Natural killer cell (primary cell): ENCODE measurements around the gene MOSPD3. TPM values are rescaled to one million over a fixed set of nuclear protein-coding genes. Genes with fewer than 3 reads are reported as not detected.

Experiments
- ATAC-seq, 3 donors: fragments of 150-1000 bp in 2 of 3; fragments of 200-7000 bp in 1 of 3; cut with Tn5 transposase; 1 replicate in 1 of 3; 2 replicates in 2 of 3; pipeline ENCODE4 v1.10.0; 2021; ENCODE audit warnings: mild to moderate bottlenecking in 2 of 3, moderate library complexity in 2 of 3
- DNase-seq, 2 donors: peaks; one replicate each; pipeline versions ENCODE4 v3.0.0 to v3.0.0-alpha.2; 2013 to 2021; ENCODE audit warnings: mixed read lengths in 1 of 2
- H3K27ac ChIP-seq: one replicate; pipeline ENCODE4 v1.5.1; 2013; ENCODE audit warnings: mild to moderate bottlenecking, low read length
- H3K27me3 ChIP-seq: one replicate; pipeline ENCODE4 v1.6.1; 2013; ENCODE audit warnings: low read length; ENCODE audit not compliant: control insufficient read depth, insufficient read depth
- H3K36me3 ChIP-seq: one replicate; pipeline ENCODE4 v1.6.1; 2013; ENCODE audit warnings: low read length; ENCODE audit not compliant: control insufficient read depth, insufficient read depth
- H3K4me1 ChIP-seq: one replicate; pipeline ENCODE4 v1.6.1; 2013; ENCODE audit warnings: low read length; ENCODE audit not compliant: control insufficient read depth, insufficient read depth
- H3K4me3 ChIP-seq: one replicate; pipeline ENCODE4 v1.5.1; 2013; ENCODE audit warnings: low read length
- H3K9me3 ChIP-seq: one replicate; pipeline ENCODE4 v1.6.1; 2013; ENCODE audit warnings: low read length; ENCODE audit not compliant: control insufficient read depth, insufficient read depth
- H3K27ac Mint-ChIP-seq, 2 donors: one replicate each; pipeline ENCODE4 v1.8.0; 2022; ENCODE audit warnings: mild to moderate bottlenecking in 2 of 2, mixed read lengths in 2 of 2, moderate library complexity in 1 of 2
- H3K27me3 Mint-ChIP-seq, 2 donors: one replicate each; pipeline ENCODE4 v1.8.0; 2022; ENCODE audit warnings: low read depth in 2 of 2, mixed read lengths in 2 of 2
- H3K36me3 Mint-ChIP-seq: one replicate; pipeline ENCODE4 v1.8.0; 2022; ENCODE audit warnings: mixed read lengths
- H3K4me1 Mint-ChIP-seq, 2 donors: one replicate each; pipeline ENCODE4 v1.8.0; 2022; ENCODE audit warnings: mixed read lengths in 2 of 2
- H3K4me3 Mint-ChIP-seq: one replicate; pipeline ENCODE4 v1.8.0; 2022; ENCODE audit warnings: mild to moderate bottlenecking, moderate library complexity, mixed read lengths
- H3K9me3 Mint-ChIP-seq, 2 donors: one replicate each; pipeline ENCODE4 v1.8.0; 2022; ENCODE audit warnings: mixed read lengths in 2 of 2
- CTCF ChIP-seq: fragments of 200-600 bp; IDR thresholded peaks from one replicate; pipeline ENCODE4 v1.8.0; 2022; ENCODE audit warnings: antibody characterized with exemption
- WGBS: methylation state at CpG from one replicate; pipeline ENCODE4 v1.1.7; 2013; ENCODE audit warnings: missing lambda C conversion rate; ENCODE audit not compliant: insufficient coverage; 5-methylcytosine and 5-hydroxymethylcytosine counted together
- intact Hi-C: fragments of 100-400 bp; cut with micrococcal nuclease; formaldehyde crosslinking; loops from one replicate; pipeline ENCODE4 v1.14.2; 2022
- total RNA-seq, 4 donors: library from RNA; stranded (reverse); fragments of 120-200 nt in 1 of 4; gene quantifications; one replicate each; pipeline versions ENCODE4 v1.2.3 to v1.2.4, GENCODE V29; 2013 to 2022

The MOSPD3 gene
- total RNA-seq, 3 donors from 2014 or later (not counting 1 experiment from before 2014, with no cell fraction given), result 14.5 to 15.9 (median 15.5) TPM

- peaks cover 0 to 7% of the 10 kb centered on the region in 2 donors for H3K27me3 Mint-ChIP-seq
- intact Hi-C loops, result no loop called here
- H3K27me3 ChIP-seq, result no peaks in the 10 kb centered on the region
- H3K4me3 ChIP-seq, result no peak overlapping the region
- H3K4me1 Mint-ChIP-seq, result no peaks in the 10 kb centered on the region
- ATAC-seq (no peak), DNase-seq (no peak)
- H3K4me3 Mint-ChIP-seq, result no peak overlapping the region
- H3K4me1 ChIP-seq, result no peaks in the 10 kb centered on the region
- no peaks in the 10 kb centered on the region for H3K9me3 ChIP-seq
- 89% methylated on average over 10 of the region's 10 CpGs for WGBS
- no peaks in the 10 kb centered on the region for H3K9me3 Mint-ChIP-seq
- H3K27ac Mint-ChIP-seq, result no peak overlapping the region
- no peaks in the 10 kb centered on the region for H3K36me3 Mint-ChIP-seq
- H3K36me3 ChIP-seq, result no peaks in the 10 kb centered on the region
- no peak for TF ChIP-seq CTCF
- no peak overlapping the region for H3K27ac ChIP-seq
Observed at GRCh38 chr7:100641860-100642533, 29.7 kb downstream of the MOSPD3 start.

- H3K4me3 ChIP-seq, result no peak overlapping the region
- H3K4me1 ChIP-seq, result no peaks in the 10 kb centered on the region
- H3K36me3 ChIP-seq, result no peaks in the 10 kb centered on the region
- no peaks in the 10 kb centered on the region for H3K36me3 Mint-ChIP-seq
- ATAC-seq (no peak), DNase-seq (peak in 1 of 2 donors; percentile 36)
- 72% methylated on average over 11 of the region's 11 CpGs for WGBS
- intact Hi-C loops, result no loop called here
- no peaks in the 10 kb centered on the region for H3K9me3 Mint-ChIP-seq
- H3K9me3 ChIP-seq, result no peaks in the 10 kb centered on the region
- no peaks in the 10 kb centered on the region for H3K27me3 ChIP-seq
- no peak overlapping the region for H3K4me3 Mint-ChIP-seq
- TF ChIP-seq CTCF, result no peak
- no peak overlapping the region for H3K27ac Mint-ChIP-seq
- H3K27me3 Mint-ChIP-seq, result peaks cover 0 to 10% of the 10 kb centered on the region in 2 donors
- no peak overlapping the region for H3K27ac ChIP-seq
- H3K4me1 Mint-ChIP-seq, result no peaks in the 10 kb centered on the region
Observed at GRCh38 chr7:100642534-100642907, 30.2 kb downstream of the MOSPD3 start.

GRCh38 chr7:100649826-100650565 is 37.7 kb downstream of the MOSPD3 start:
- no peak for DNase-seq
- Histone ChIP-seq H3K27me3 (peaks cover 5% of the 10 kb centered on the region), H3K4me3 (no peak overlapping the region), H3K36me3 (no peaks in the 10 kb centered on the region), H3K27ac (no peak overlapping the region), H3K9me3 (no peaks in the 10 kb centered on the region), H3K4me1 (no peaks in the 10 kb centered on the region)
- Mint-ChIP-seq H3K36me3 (no peaks in the 10 kb centered on the region), H3K4me3 (no peak overlapping the region), H3K27me3 (peaks cover 16 to 32% of the 10 kb centered on the region in 2 donors), H3K9me3 (no peaks in the 10 kb centered on the region), H3K27ac (no peak overlapping the region), H3K4me1 (no peaks in the 10 kb centered on the region)
- intact Hi-C loops, result no loop called here
- TF ChIP-seq CTCF, result no peak
- ATAC-seq, result no peak
- 85% methylated on average over 13 of the region's 15 CpGs for WGBS
